Neuron (in vitro differentiated cells): Measurements from ENCODE around the gene CNPPD1.

Experiments used
- H2AFZ ChIP-seq: one replicate; pipeline ENCODE4 v1.6.1; 2013; ENCODE audit warnings: low read depth, mild to moderate bottlenecking, inconsistent platforms, low read length, moderate library complexity
- H3K27me3 ChIP-seq: one replicate; pipeline ENCODE4 v1.6.1; 2013; ENCODE audit warnings: low read length; ENCODE audit not compliant: insufficient read depth
- H3K36me3 ChIP-seq: one replicate; pipeline ENCODE4 v1.6.1; 2013; ENCODE audit warnings: low read length; ENCODE audit not compliant: insufficient read depth
- H3K4me1 ChIP-seq: one replicate; pipeline ENCODE4 v1.6.1; 2013; ENCODE audit warnings: low read length; ENCODE audit not compliant: insufficient read depth
- H3K4me3 ChIP-seq: 2 replicates; pipeline ENCODE4 v1.5.1; 2013; ENCODE audit warnings: mild to moderate bottlenecking, low read length, moderate library complexity
- H3K9me3 ChIP-seq: one replicate; pipeline ENCODE4 v1.6.1; 2013; ENCODE audit warnings: low read length

Gene CNPPD1

GRCh38 chr2:219176818-219177551 is at the start of gene CNPPD1:
CNPPD1 (minus strand) TSS chr2:219176925; CDS start chr2:219176828, 97 bp downstream.
- Histone ChIP-seq H3K27me3 (no peaks in the 10 kb centered on the region), H3K4me1 (peaks cover 21% of the 10 kb centered on the region), H2AFZ (peak within 1 kb of the TSS; percentile 74), H3K36me3 (peaks cover 46% of the 10 kb centered on the region), H3K4me3 (peak within 1 kb of the TSS; percentile 73), H3K9me3 (no peaks in the 10 kb centered on the region)

GRCh38 chr2:219225350-219225749 is 48.6 kb upstream of the CNPPD1 start:
- H3K4me3 ChIP-seq = no peak overlapping the region
- H3K36me3 ChIP-seq = peaks cover 40% of the 10 kb centered on the region
- no peaks in the 10 kb centered on the region for H3K27me3 ChIP-seq
- H2AFZ ChIP-seq = no peak overlapping the region
- peaks cover 14% of the 10 kb centered on the region for H3K4me1 ChIP-seq
- no peaks in the 10 kb centered on the region for H3K9me3 ChIP-seq

GRCh38 chr2:219223831-219224610 is 47.3 kb upstream of the CNPPD1 start:
- Histone ChIP-seq H3K4me3 (no peak overlapping the region), H3K4me1 (peaks cover 18% of the 10 kb centered on the region), H3K36me3 (peaks cover 45% of the 10 kb centered on the region), H3K27me3 (no peaks in the 10 kb centered on the region), H3K9me3 (no peaks in the 10 kb centered on the region), H2AFZ (no peak overlapping the region)

GRCh38 chr2:219221957-219222518 is 45.3 kb upstream of the CNPPD1 start:
- no peaks in the 10 kb centered on the region for H3K9me3 ChIP-seq
- H3K27me3 ChIP-seq = no peaks in the 10 kb centered on the region
- no peak overlapping the region for H2AFZ ChIP-seq
- peaks cover 16% of the 10 kb centered on the region for H3K4me1 ChIP-seq
- H3K4me3 ChIP-seq = no peak overlapping the region
- H3K36me3 ChIP-seq = peaks cover 45% of the 10 kb centered on the region

- no peaks in the 10 kb centered on the region for H3K27me3 ChIP-seq
- no peak overlapping the region for H2AFZ ChIP-seq
- H3K36me3 ChIP-seq = peaks cover 43% of the 10 kb centered on the region
- peaks cover 19% of the 10 kb centered on the region for H3K4me1 ChIP-seq
- no peaks in the 10 kb centered on the region for H3K9me3 ChIP-seq
- H3K4me3 ChIP-seq = no peak overlapping the region
These were observed 44.1 kb upstream of the CNPPD1 start for GRCh38 chr2:219220652-219221402.

GRCh38 chr2:219219784-219220532 is 43.2 kb upstream of the CNPPD1 start:
- Histone ChIP-seq H3K27me3 (no peaks in the 10 kb centered on the region), H3K36me3 (peaks cover 42% of the 10 kb centered on the region), H3K4me1 (peaks cover 19% of the 10 kb centered on the region), H3K9me3 (no peaks in the 10 kb centered on the region), H3K4me3 (no peak overlapping the region), H2AFZ (no peak overlapping the region)

- Histone ChIP-seq H2AFZ (peak within 1 kb of the TSS; percentile 30), H3K27me3 (no peaks in the 10 kb centered on the region), H3K36me3 (peaks cover 42% of the 10 kb centered on the region), H3K4me1 (peaks cover 19% of the 10 kb centered on the region), H3K4me3 (peak within 1 kb of the TSS; percentile 55), H3K9me3 (no peaks in the 10 kb centered on the region)
These were observed 42.3 kb upstream of the CNPPD1 start, which contains the start of gene ABCB6 for GRCh38 chr2:219218732-219219701. ABCB6 (minus strand) TSS chr2:219218958; CDS start chr2:219218673, 285 bp downstream.

- Histone ChIP-seq H3K4me3 (peak overlapping the region; percentile 55), H3K9me3 (no peaks in the 10 kb centered on the region), H3K27me3 (no peaks in the 10 kb centered on the region), H2AFZ (peak overlapping the region; percentile 30), H3K4me1 (peaks cover 19% of the 10 kb centered on the region), H3K36me3 (peaks cover 41% of the 10 kb centered on the region)
These were observed 41.5 kb upstream of the CNPPD1 start for GRCh38 chr2:219218217-219218731.

- H2AFZ ChIP-seq = no peak overlapping the region
- H3K36me3 ChIP-seq = peaks cover 38% of the 10 kb centered on the region
- H3K27me3 ChIP-seq = no peaks in the 10 kb centered on the region
- H3K9me3 ChIP-seq = no peaks in the 10 kb centered on the region
- peaks cover 19% of the 10 kb centered on the region for H3K4me1 ChIP-seq
- no peak overlapping the region for H3K4me3 ChIP-seq
These were observed 39.8 kb upstream of the CNPPD1 start for GRCh38 chr2:219216535-219216915.

- Histone ChIP-seq H3K27me3 (no peaks in the 10 kb centered on the region), H3K36me3 (peaks cover 40% of the 10 kb centered on the region), H3K4me3 (no peak overlapping the region), H3K4me1 (peaks cover 19% of the 10 kb centered on the region), H3K9me3 (no peaks in the 10 kb centered on the region), H2AFZ (no peak overlapping the region)
These were observed 39.3 kb upstream of the CNPPD1 start for GRCh38 chr2:219215871-219216534.

GRCh38 chr2:219214786-219215185 is 38.1 kb upstream of the CNPPD1 start:
- Histone ChIP-seq H2AFZ (no peak overlapping the region), H3K27me3 (no peaks in the 10 kb centered on the region), H3K4me3 (no peak overlapping the region), H3K9me3 (no peaks in the 10 kb centered on the region), H3K4me1 (peaks cover 19% of the 10 kb centered on the region), H3K36me3 (peaks cover 35% of the 10 kb centered on the region)
